H1 (cell line): ENCODE measurements around the gene SLC25A4.

Experiments used
- EZH2 ChIP-seq: fragments of 200-600 bp; sonication (generic); IDR thresholded peaks from 2 replicates; pipeline ENCODE4 v1.7.1; 2012; ENCODE audit warnings: low read depth, mild to moderate bottlenecking, moderate library complexity, low read length, inconsistent platforms; ENCODE audit not compliant: severe bottlenecking
- JUN ChIP-seq: IDR thresholded peaks from 2 replicates; pipeline ENCODE4 v1.6.1; 2011; ENCODE audit warnings: low read depth, mild to moderate bottlenecking, improper control_type of control experiment, low read length
- TAF1 ChIP-seq: IDR thresholded peaks from 2 replicates; pipeline ENCODE4 v1.6.1; 2011; ENCODE audit warnings: mild to moderate bottlenecking, low read depth, low read length
- ZNF274 ChIP-seq: IDR thresholded peaks from 2 replicates; pipeline ENCODE4 v1.7.0; 2012; ENCODE audit warnings: low read length, borderline replicate concordance; ENCODE audit errors: extremely low read depth

DNA sequence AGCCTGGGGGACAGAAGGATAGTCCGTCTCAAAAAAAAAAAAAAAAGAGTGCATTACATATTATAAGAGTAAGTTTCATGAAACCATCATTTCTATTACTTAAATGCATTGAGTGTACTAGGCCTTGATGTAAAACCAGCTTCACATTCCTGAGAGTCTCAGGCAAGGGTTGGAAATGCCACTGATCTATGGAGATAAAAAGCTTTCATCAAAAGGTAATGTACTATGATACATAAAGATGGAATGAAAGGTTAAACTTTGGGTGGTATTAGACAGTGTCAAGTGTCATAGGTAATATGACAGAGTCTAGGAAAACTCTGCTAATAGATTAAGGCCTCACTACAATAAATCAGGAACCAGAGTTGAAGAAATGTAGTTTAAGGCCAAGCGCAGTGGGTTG, 53.4 kb downstream of the SLC25A4 start:
- TF ChIP-seq EZH2 (no peak), JUN (no peak), TAF1 (no peak), ZNF274 (no peak)
